Prostate gland (tissue), 2 donors: ENCODE results near the gene TPO. TPM values are rescaled to one million over a fixed set of nuclear protein-coding genes. Genes with fewer than 3 reads are reported as not detected.

Experiments used
- DNase-seq: peaks from one replicate; pipeline ENCODE4 v3.0.0-alpha.2; 2019; ENCODE audit warnings: low spot score
- H3K27ac ChIP-seq, 2 donors: fragments of 200-600 bp; sonication (generic); 2 replicates each; pipeline ENCODE4 v1.5.1; 2017 to 2019
- H3K27me3 ChIP-seq: fragments of 200-600 bp; sonication (generic); replicated peaks from 2 replicates; pipeline ENCODE4 v1.5.1; 2019; ENCODE audit not compliant: insufficient read depth
- H3K36me3 ChIP-seq, 2 donors: fragments of 200-600 bp; sonication (generic); 1 replicate in 1 of 2; 2 replicates in 1 of 2; pipeline versions ENCODE4 v1.5.1 to v1.8.1; 2017 to 2019
- H3K4me1 ChIP-seq: fragments of 200-600 bp; sonication (generic); replicated peaks from 2 replicates; pipeline ENCODE4 v1.5.1; 2019
- H3K4me3 ChIP-seq, 2 donors: fragments of 200-600 bp; sonication (generic); 2 replicates each; pipeline ENCODE4 v1.5.1; 2017 to 2019
- H3K9me3 ChIP-seq: fragments of 200-600 bp; sonication (generic); 2 replicates; pipeline ENCODE4 v1.5.1; 2017
- CTCF ChIP-seq, 4 experiments: fragments of 200-600 bp in 2 of 4; fragments of 450-650 bp in 2 of 4; sonication (generic) in 2 of 4; IDR thresholded peaks; 1 replicate in 3 of 4; 2 replicates in 1 of 4; pipeline ENCODE4 v1.5.1; 2016 to 2019; ENCODE audit warnings: antibody characterized with exemption in 4 of 4, mild to moderate bottlenecking in 2 of 4, moderate library complexity in 2 of 4
- POLR2A ChIP-seq: fragments of 450-650 bp; IDR thresholded peaks from one replicate; pipeline ENCODE4 v1.6.1; 2016; ENCODE audit warnings: antibody characterized with exemption, mild to moderate bottlenecking
- POLR2AphosphoS5 ChIP-seq: sonication (generic); formaldehyde crosslinking; IDR thresholded peaks from one replicate; pipeline ENCODE4 v1.6.1; 2017; ENCODE audit warnings: antibody characterized with exemption
- WGBS: methylation state at CpG from one replicate; pipeline ENCODE4 v1.1.5; 2018; 5-methylcytosine and 5-hydroxymethylcytosine counted together
- intact Hi-C: fragments of 100-400 bp; cut with DNase I; formaldehyde crosslinking; loops from one replicate; pipeline ENCODE4 v1.14.2; 2022
- total RNA-seq, 2 donors: library from RNA; depleted of rRNA; stranded (reverse); fragments of >200 nt; gene quantifications; one replicate each; pipeline ENCODE4 v1.1.0, GENCODE V29; 2016

The TPO gene
- total RNA-seq, 2 donors from 2014 or later = 0.82 to 1.4 TPM

- Histone ChIP-seq H3K4me3 (no peak overlapping the region), H3K36me3 (no peaks in the 10 kb centered on the region), H3K27ac (no peak overlapping the region), H3K9me3 (no peaks in the 10 kb centered on the region), H3K4me1 (no peaks in the 10 kb centered on the region), H3K27me3 (no peaks in the 10 kb centered on the region)
- no peak for TF ChIP-seq CTCF (IDR thresholded peaks at IDR 0.05)
- no peak for TF ChIP-seq POLR2A
- no peak for TF ChIP-seq POLR2AphosphoS5
- WGBS = 86% methylated on average over 26 of the region's 26 CpGs
- intact Hi-C loops = no loop called here
- DNase-seq = no peak
These were observed 108.9 kb downstream of the TPO start for GRCh38 chr2:1521878-1522830.

GRCh38 chr2:1527153-1527992, 114.1 kb downstream of the TPO start:
- DNase-seq = no peak
- Histone ChIP-seq H3K4me3 (no peak overlapping the region), H3K27me3 (no peaks in the 10 kb centered on the region), H3K27ac (no peak overlapping the region), H3K36me3 (no peaks in the 10 kb centered on the region), H3K9me3 (no peaks in the 10 kb centered on the region), H3K4me1 (no peaks in the 10 kb centered on the region)
- intact Hi-C loops = no loop called here
- WGBS = 83% methylated on average over 9 of the region's 9 CpGs
- TF ChIP-seq POLR2AphosphoS5 = no peak
- no peak for TF ChIP-seq CTCF (IDR thresholded peaks at IDR 0.05)
- TF ChIP-seq POLR2A = no peak

GRCh38 chr2:1528273-1529064, 115.2 kb downstream of the TPO start:
- WGBS = 81% methylated on average over 6 of the region's 6 CpGs
- H3K36me3 ChIP-seq = no peaks in the 10 kb centered on the region
- H3K27ac ChIP-seq = no peak overlapping the region
- no peaks in the 10 kb centered on the region for H3K9me3 ChIP-seq
- H3K4me3 ChIP-seq = no peak overlapping the region
- H3K4me1 ChIP-seq = no peaks in the 10 kb centered on the region
- H3K27me3 ChIP-seq = no peaks in the 10 kb centered on the region
- intact Hi-C loops = no loop called here
- TF ChIP-seq CTCF (IDR thresholded peaks at IDR 0.05) = no peak
- TF ChIP-seq POLR2A = no peak
- TF ChIP-seq POLR2AphosphoS5 = no peak
- no peak for DNase-seq

GRCh38 chr2:1538663-1539062, 125.4 kb downstream of the TPO start:
- H3K36me3 ChIP-seq = no peaks in the 10 kb centered on the region
- no peaks in the 10 kb centered on the region for H3K4me1 ChIP-seq
- H3K9me3 ChIP-seq = no peaks in the 10 kb centered on the region
- no peak overlapping the region for H3K27ac ChIP-seq
- DNase-seq = no peak
- WGBS = 64% methylated on average over 10 of the region's 10 CpGs
- intact Hi-C loops = no loop called here
- H3K4me3 ChIP-seq = no peak overlapping the region
- H3K27me3 ChIP-seq = no peaks in the 10 kb centered on the region
- TF ChIP-seq CTCF (IDR thresholded peaks at IDR 0.05) (no peak), POLR2A (no peak), POLR2AphosphoS5 (no peak)
